C4-2B (cell line): ENCODE data around the gene CHCHD1.

Source experiments
- CTCF ChIP-seq: fragments of 450-650 bp; conservative IDR thresholded peaks from 2 replicates; pipeline ENCODE4 v1.5.1; 2017; ENCODE audit warnings: mild to moderate bottlenecking
- ZFX ChIP-seq: fragments of 450-650 bp; IDR thresholded peaks from 2 replicates; pipeline ENCODE4 v1.6.1; 2017

DNA sequence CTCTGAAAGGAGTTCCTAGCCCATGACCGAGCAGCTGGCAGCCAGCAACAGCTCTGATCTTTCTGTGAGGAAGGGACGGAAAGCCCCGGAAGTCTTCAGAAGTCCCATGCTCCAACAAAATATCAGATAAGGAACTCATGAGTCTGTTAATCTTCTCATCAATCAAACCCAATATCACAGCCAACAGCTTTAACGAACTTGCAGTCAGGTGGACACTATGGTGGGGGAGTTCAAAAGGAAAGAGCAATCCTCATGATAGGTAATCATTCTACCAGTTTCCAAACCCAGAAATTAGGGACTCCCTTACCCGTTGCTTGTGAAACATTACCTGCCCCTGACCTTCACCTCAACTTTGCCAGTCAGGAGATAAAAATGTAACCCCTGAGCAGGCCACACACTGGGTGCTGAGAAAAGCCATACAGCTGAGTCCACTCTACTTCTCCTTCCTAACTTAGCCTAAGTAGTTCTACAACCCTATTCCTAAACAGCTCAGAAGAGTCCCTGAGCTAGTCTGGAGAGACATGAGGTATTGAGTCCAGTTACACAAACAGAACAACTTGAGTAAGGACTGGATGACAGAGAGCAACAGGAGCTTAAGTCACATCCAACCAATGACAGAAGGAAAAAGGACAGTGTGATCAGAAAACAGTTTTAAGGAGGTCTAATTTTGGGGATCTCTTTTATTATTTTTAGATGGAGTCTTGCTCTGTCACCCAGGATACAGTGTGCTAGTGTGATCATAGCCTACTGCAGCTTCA, 27.4 kb downstream of the CHCHD1 start:
- no peak for TF ChIP-seq CTCF
- no peak for TF ChIP-seq ZFX
